Kidney tubule cell (primary cell): Measurements from ENCODE around the gene NAV1.

Experiments used
- DNase-seq: peaks from one replicate; pipeline ENCODE4 v3.0.0-alpha.2; 2018; ENCODE audit warnings: low spot score

The NAV1 gene

DNA sequence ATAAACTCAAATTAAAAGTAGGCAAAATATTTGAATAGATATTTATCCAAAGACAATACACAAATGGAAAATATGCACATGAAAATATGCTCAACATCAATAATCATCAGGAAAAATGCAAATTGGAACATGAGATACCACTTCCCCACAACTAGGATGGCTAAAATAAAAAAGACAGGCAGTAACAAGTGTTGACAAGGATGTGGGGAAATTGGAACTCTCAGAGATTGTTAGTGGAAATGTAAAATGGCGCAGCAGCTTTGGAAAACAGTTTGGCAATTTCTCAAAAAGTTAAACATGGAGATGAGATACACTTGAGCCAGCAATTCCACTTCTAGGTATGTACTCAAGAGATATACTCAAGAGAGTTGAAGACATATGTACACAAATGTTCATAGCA, 48.8 kb downstream of the NAV1 start:
- DNase-seq: no peak
